HepG2 (cell line): ENCODE results near the gene ZNF541. TPM values are rescaled to one million over a fixed set of nuclear protein-coding genes. Genes with fewer than 3 reads are reported as not detected.

ENCODE experiments used
- CBX2 ChIP-seq, 2 experiments: fragments of 200-600 bp in 1 of 2; sonication (generic); formaldehyde crosslinking in 1 of 2; IDR thresholded peaks; 2 replicates each; pipeline versions ENCODE4 v1.7.0 to v1.8.1; 2018 to 2022; ENCODE audit warnings: low read depth in 2 of 2, low read length in 1 of 2, mild to moderate bottlenecking in 1 of 2, missing genetic modification reagents in 1 of 2
- IRX3 ChIP-seq: sonication (generic); formaldehyde crosslinking; IDR thresholded peaks from 2 replicates; pipeline ENCODE4 v1.8.1; 2023; ENCODE audit warnings: mild to moderate bottlenecking, low read depth, missing genetic modification reagents, borderline replicate concordance
- KMT2A ChIP-seq: sonication (generic); formaldehyde crosslinking; IDR thresholded peaks from 2 replicates; pipeline ENCODE4 v1.4.0; 2020; ENCODE audit warnings: missing genetic modification reagents
- MXD3 ChIP-seq: IDR thresholded peaks from 2 replicates; pipeline ENCODE4 v1.6.1; 2016; ENCODE audit warnings: mild to moderate bottlenecking, missing biosample characterization, missing genetic modification reagents
- MYPOP ChIP-seq: sonication (generic); formaldehyde crosslinking; IDR thresholded peaks from 2 replicates; pipeline ENCODE4 v1.8.1; 2023; ENCODE audit warnings: mild to moderate bottlenecking, moderate library complexity, missing genetic modification reagents
- ZFP36L2 ChIP-seq: sonication (generic); formaldehyde crosslinking; IDR thresholded peaks from 2 replicates; pipeline ENCODE4 v1.4.0; 2020; ENCODE audit warnings: missing genetic modification reagents
- ZFP90 ChIP-seq: sonication (generic); formaldehyde crosslinking; IDR thresholded peaks from 2 replicates; pipeline ENCODE4 v1.8.0; 2022; ENCODE audit warnings: missing genetic modification reagents, mild to moderate bottlenecking, inconsistent platforms, borderline replicate concordance
- ZFY ChIP-seq: sonication (generic); formaldehyde crosslinking; IDR thresholded peaks from 2 replicates; pipeline ENCODE4 v1.4.0; 2020; ENCODE audit warnings: missing genetic modification reagents
- ZNF124 ChIP-seq: sonication (generic); formaldehyde crosslinking; IDR thresholded peaks from 2 replicates; pipeline ENCODE4 v1.4.0; 2020; ENCODE audit warnings: missing genetic modification reagents
- ZNF34 ChIP-seq: sonication (generic); formaldehyde crosslinking; IDR thresholded peaks from 2 replicates; pipeline ENCODE4 v1.4.0; 2020; ENCODE audit warnings: mild to moderate bottlenecking, missing genetic modification reagents, borderline replicate concordance
- ZNF598 ChIP-seq: sonication (generic); formaldehyde crosslinking; IDR thresholded peaks from 2 replicates; pipeline ENCODE4 v1.5.1; 2020; ENCODE audit warnings: mild to moderate bottlenecking, missing genetic modification reagents, borderline replicate concordance
- ZNF670 ChIP-seq: sonication (generic); formaldehyde crosslinking; IDR thresholded peaks from 2 replicates; pipeline ENCODE4 v1.8.0; 2022; ENCODE audit warnings: mild to moderate bottlenecking, missing genetic modification reagents, borderline replicate concordance
- ZNF839 ChIP-seq: sonication (generic); formaldehyde crosslinking; IDR thresholded peaks from 2 replicates; pipeline ENCODE4 v1.4.0; 2020; ENCODE audit warnings: missing genetic modification reagents, mild to moderate bottlenecking, borderline replicate concordance
- ZSCAN25 ChIP-seq: sonication (generic); formaldehyde crosslinking; IDR thresholded peaks from 2 replicates; pipeline ENCODE4 v1.8.0; 2022; ENCODE audit warnings: mild to moderate bottlenecking, missing genetic modification reagents
- polyA plus RNA-seq, 8 experiments: library from polyadenylated mRNA; depleted of rRNA in 3 of 8; stranded (reverse) in 7 of 8; unstranded in 1 of 8; fragments of >200 nt; fragmentation: Illumina TruSeq in 4 of 8; extraction: Trizol in 4 of 8; gene quantifications; 2 replicates each; pipeline versions ENCODE4 v1.2.1 to v1.2.3, GENCODE V29; 2011 to 2016; ENCODE audit warnings: low read depth in 4 of 8, missing spikeins in 1 of 8, mixed read lengths in 1 of 8; ENCODE audit not compliant: insufficient read depth in 1 of 8
- total RNA-seq, 5 experiments: library from RNA; depleted of rRNA; stranded (reverse); fragments of >200 nt; fragmentation: Illumina TruSeq; extraction: Trizol; gene quantifications; 2 replicates each; pipeline ENCODE4 v1.2.3, GENCODE V29; 2016; ENCODE audit warnings: low read depth in 1 of 5
- TF ChIP-seq, protein P1 (sequence below): sonication (generic); formaldehyde crosslinking; IDR thresholded peaks from 2 replicates; pipeline ENCODE4 v1.8.0; 2022; ENCODE audit warnings: mild to moderate bottlenecking, missing genetic modification reagents; ENCODE audit not compliant: insufficient replicate concordance
- TF ChIP-seq, protein P2 (sequence below): sonication (generic); formaldehyde crosslinking; IDR thresholded peaks from 2 replicates; pipeline ENCODE4 v1.4.0; 2020; ENCODE audit warnings: mild to moderate bottlenecking, missing genetic modification reagents, borderline replicate concordance
- TF ChIP-seq, protein P3 (sequence below): sonication (generic); formaldehyde crosslinking; IDR thresholded peaks from 2 replicates; pipeline ENCODE4 v1.9.0; 2022; ENCODE audit warnings: missing genetic modification reagents, mild to moderate bottlenecking, borderline replicate concordance

ZNF541 gene
- total and polyA plus RNA-seq, 2 of the 13 experiments (the other 11 are each of a cell fraction or from before 2014, with no cell fraction given): 0.03 to 0.04 TPM

GRCh38 chr19:47608074-47608918 is 35.3 kb upstream of the ZNF541 start (continued):
- TF ChIP-seq, protein P1, sequence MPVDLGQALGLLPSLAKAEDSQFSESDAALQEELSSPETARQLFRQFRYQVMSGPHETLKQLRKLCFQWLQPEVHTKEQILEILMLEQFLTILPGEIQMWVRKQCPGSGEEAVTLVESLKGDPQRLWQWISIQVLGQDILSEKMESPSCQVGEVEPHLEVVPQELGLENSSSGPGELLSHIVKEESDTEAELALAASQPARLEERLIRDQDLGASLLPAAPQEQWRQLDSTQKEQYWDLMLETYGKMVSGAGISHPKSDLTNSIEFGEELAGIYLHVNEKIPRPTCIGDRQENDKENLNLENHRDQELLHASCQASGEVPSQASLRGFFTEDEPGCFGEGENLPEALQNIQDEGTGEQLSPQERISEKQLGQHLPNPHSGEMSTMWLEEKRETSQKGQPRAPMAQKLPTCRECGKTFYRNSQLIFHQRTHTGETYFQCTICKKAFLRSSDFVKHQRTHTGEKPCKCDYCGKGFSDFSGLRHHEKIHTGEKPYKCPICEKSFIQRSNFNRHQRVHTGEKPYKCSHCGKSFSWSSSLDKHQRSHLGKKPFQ (CRISPR knock-in tag): no peak
- TF ChIP-seq ZNF839 (CRISPR knock-in tag) (peak; percentile 47; the same call in 1 of the 2 replicates), ZNF34 (CRISPR knock-in tag) (peak; percentile 51; the same call in 1 of the 2 replicates), ZNF598 (CRISPR knock-in tag) (no peak), ZNF670 (peak; percentile 61; the same call in 1 of the 2 replicates), KMT2A (CRISPR knock-in tag) (peak; percentile 53; the same call in 1 of the 2 replicates), MXD3 (CRISPR knock-in tag) (peak; percentile 36; the same call in 1 of the 2 replicates), ZFP36L2 (CRISPR knock-in tag) (0 out of 2 replicates have a peak, but pooled peaks have one; percentile 35), ZNF124 (CRISPR knock-in tag) (0 out of 2 replicates have a peak, but pooled peaks have one; percentile 47), CBX2 (IDR thresholded peaks at IDR 0.05; ENCODE audit: low read depth, low read length) (no peak), CBX2 (CRISPR knock-in tag; IDR thresholded peaks at IDR 0.05; ENCODE audit: low read depth) (peak; percentile 77; the same call in 1 of the 2 replicates), IRX3 (no peak), ZFY (CRISPR knock-in tag) (peak; percentile 85), ZSCAN25 (no peak), ZFP90 (CRISPR knock-in tag) (peak; percentile 17; the same call in 1 of the 2 replicates), MYPOP (CRISPR knock-in tag) (peak; percentile 90)
- TF ChIP-seq, protein P2, sequence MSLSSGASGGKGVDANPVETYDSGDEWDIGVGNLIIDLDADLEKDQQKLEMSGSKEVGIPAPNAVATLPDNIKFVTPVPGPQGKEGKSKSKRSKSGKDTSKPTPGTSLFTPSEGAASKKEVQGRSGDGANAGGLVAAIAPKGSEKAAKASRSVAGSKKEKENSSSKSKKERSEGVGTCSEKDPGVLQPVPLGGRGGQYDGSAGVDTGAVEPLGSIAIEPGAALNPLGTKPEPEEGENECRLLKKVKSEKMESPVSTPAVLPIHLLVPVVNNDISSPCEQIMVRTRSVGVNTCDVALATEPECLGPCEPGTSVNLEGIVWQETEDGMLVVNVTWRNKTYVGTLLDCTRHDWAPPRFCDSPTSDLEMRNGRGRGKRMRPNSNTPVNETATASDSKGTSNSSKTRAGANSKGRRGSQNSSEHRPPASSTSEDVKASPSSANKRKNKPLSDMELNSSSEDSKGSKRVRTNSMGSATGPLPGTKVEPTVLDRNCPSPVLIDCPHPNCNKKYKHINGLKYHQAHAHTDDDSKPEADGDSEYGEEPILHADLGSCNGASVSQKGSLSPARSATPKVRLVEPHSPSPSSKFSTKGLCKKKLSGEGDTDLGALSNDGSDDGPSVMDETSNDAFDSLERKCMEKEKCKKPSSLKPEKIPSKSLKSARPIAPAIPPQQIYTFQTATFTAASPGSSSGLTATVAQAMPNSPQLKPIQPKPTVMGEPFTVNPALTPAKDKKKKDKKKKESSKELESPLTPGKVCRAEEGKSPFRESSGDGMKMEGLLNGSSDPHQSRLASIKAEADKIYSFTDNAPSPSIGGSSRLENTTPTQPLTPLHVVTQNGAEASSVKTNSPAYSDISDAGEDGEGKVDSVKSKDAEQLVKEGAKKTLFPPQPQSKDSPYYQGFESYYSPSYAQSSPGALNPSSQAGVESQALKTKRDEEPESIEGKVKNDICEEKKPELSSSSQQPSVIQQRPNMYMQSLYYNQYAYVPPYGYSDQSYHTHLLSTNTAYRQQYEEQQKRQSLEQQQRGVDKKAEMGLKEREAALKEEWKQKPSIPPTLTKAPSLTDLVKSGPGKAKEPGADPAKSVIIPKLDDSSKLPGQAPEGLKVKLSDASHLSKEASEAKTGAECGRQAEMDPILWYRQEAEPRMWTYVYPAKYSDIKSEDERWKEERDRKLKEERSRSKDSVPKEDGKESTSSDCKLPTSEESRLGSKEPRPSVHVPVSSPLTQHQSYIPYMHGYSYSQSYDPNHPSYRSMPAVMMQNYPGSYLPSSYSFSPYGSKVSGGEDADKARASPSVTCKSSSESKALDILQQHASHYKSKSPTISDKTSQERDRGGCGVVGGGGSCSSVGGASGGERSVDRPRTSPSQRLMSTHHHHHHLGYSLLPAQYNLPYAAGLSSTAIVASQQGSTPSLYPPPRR (CRISPR knock-in tag): peak; percentile 47; the same call in 1 of the 2 replicates
- TF ChIP-seq, protein P3, sequence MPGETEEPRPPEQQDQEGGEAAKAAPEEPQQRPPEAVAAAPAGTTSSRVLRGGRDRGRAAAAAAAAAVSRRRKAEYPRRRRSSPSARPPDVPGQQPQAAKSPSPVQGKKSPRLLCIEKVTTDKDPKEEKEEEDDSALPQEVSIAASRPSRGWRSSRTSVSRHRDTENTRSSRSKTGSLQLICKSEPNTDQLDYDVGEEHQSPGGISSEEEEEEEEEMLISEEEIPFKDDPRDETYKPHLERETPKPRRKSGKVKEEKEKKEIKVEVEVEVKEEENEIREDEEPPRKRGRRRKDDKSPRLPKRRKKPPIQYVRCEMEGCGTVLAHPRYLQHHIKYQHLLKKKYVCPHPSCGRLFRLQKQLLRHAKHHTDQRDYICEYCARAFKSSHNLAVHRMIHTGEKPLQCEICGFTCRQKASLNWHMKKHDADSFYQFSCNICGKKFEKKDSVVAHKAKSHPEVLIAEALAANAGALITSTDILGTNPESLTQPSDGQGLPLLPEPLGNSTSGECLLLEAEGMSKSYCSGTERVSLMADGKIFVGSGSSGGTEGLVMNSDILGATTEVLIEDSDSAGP: peak; percentile 67; the same call in 1 of the 2 replicates
